Measurements from ENCODE around the gene VPS8. TPM values are rescaled to one million over a fixed set of nuclear protein-coding genes. Genes with fewer than 3 reads are reported as not detected.

VPS8 gene
- total RNA-seq, 1 donor from 2014 or later, result 86.4 TPM

- no peak for DNase-seq (ENCODE audit: low spot score)
Measured at GRCh38 chr3:185058796-185059195, 246.8 kb downstream of the VPS8 start.

- no peak for DNase-seq (ENCODE audit: low spot score)
Measured at GRCh38 chr3:185059766-185060165, 247.8 kb downstream of the VPS8 start.

- DNase-seq (ENCODE audit: low spot score), result no peak
Measured at GRCh38 chr3:185060655-185061054, 248.7 kb downstream of the VPS8 start.

GRCh38 chr3:185062191-185062590 is 250.2 kb downstream of the VPS8 start:
- no peak for DNase-seq (ENCODE audit: low spot score)

- DNase-seq (ENCODE audit: low spot score), result no peak
Measured at GRCh38 chr3:185063431-185063830, 251.5 kb downstream of the VPS8 start.

GRCh38 chr3:185065059-185065458 is 253.1 kb downstream of the VPS8 start:
- DNase-seq (ENCODE audit: low spot score), result no peak

- DNase-seq (ENCODE audit: low spot score), result no peak
Measured at GRCh38 chr3:185066251-185066650, 254.3 kb downstream of the VPS8 start.

- DNase-seq (ENCODE audit: low spot score), result no peak
Measured at GRCh38 chr3:185067173-185067572, 255.2 kb downstream of the VPS8 start.

GRCh38 chr3:185069037-185070030 is 257.4 kb downstream of the VPS8 start:
- no peak for DNase-seq (ENCODE audit: low spot score)

GRCh38 chr3:185070491-185071286 is 258.7 kb downstream of the VPS8 start:
- DNase-seq (ENCODE audit: low spot score), result no peak

GRCh38 chr3:185071287-185071800 is 259.4 kb downstream of the VPS8 start:
- no peak for DNase-seq (ENCODE audit: low spot score)

GRCh38 chr3:185075547-185075946 is 263.6 kb downstream of the VPS8 start:
- DNase-seq (ENCODE audit: low spot score), result no peak

GRCh38 chr3:185076219-185076618 is 264.3 kb downstream of the VPS8 start:
- no peak for DNase-seq (ENCODE audit: low spot score)

GRCh38 chr3:185079625-185080024 is 267.7 kb downstream of the VPS8 start:
- DNase-seq (ENCODE audit: low spot score), result no peak

- no peak for DNase-seq (ENCODE audit: low spot score)
Measured at GRCh38 chr3:185081521-185081920, 269.6 kb downstream of the VPS8 start.

- DNase-seq (ENCODE audit: low spot score), result no peak
Measured at GRCh38 chr3:185082149-185082548, 270.2 kb downstream of the VPS8 start.

- DNase-seq (ENCODE audit: low spot score), result no peak
Measured at GRCh38 chr3:185082829-185083228, 270.9 kb downstream of the VPS8 start.

- no peak for DNase-seq (ENCODE audit: low spot score)
Measured at GRCh38 chr3:185084402-185084801, 272.4 kb downstream of the VPS8 start.

- DNase-seq (ENCODE audit: low spot score), result no peak
Measured at GRCh38 chr3:185084901-185085300, 272.9 kb downstream of the VPS8 start.

GRCh38 chr3:185087419-185087818 is 275.5 kb downstream of the VPS8 start:
- no peak for DNase-seq (ENCODE audit: low spot score)

GRCh38 chr3:185089343-185089742 is 277.4 kb downstream of the VPS8 start:
- DNase-seq (ENCODE audit: low spot score), result no peak

GRCh38 chr3:185089751-185090150 is 277.8 kb downstream of the VPS8 start:
- no peak for DNase-seq (ENCODE audit: low spot score)

All from ureter (tissue), 1 donor.